Measurements from ENCODE around the gene EMSY.
"Not testable (repeated sequence)": the region's sequence is repeated elsewhere in the genome, so short reads cannot be mapped to it uniquely, and the experiment has no call there.

Gene EMSY, protein sequence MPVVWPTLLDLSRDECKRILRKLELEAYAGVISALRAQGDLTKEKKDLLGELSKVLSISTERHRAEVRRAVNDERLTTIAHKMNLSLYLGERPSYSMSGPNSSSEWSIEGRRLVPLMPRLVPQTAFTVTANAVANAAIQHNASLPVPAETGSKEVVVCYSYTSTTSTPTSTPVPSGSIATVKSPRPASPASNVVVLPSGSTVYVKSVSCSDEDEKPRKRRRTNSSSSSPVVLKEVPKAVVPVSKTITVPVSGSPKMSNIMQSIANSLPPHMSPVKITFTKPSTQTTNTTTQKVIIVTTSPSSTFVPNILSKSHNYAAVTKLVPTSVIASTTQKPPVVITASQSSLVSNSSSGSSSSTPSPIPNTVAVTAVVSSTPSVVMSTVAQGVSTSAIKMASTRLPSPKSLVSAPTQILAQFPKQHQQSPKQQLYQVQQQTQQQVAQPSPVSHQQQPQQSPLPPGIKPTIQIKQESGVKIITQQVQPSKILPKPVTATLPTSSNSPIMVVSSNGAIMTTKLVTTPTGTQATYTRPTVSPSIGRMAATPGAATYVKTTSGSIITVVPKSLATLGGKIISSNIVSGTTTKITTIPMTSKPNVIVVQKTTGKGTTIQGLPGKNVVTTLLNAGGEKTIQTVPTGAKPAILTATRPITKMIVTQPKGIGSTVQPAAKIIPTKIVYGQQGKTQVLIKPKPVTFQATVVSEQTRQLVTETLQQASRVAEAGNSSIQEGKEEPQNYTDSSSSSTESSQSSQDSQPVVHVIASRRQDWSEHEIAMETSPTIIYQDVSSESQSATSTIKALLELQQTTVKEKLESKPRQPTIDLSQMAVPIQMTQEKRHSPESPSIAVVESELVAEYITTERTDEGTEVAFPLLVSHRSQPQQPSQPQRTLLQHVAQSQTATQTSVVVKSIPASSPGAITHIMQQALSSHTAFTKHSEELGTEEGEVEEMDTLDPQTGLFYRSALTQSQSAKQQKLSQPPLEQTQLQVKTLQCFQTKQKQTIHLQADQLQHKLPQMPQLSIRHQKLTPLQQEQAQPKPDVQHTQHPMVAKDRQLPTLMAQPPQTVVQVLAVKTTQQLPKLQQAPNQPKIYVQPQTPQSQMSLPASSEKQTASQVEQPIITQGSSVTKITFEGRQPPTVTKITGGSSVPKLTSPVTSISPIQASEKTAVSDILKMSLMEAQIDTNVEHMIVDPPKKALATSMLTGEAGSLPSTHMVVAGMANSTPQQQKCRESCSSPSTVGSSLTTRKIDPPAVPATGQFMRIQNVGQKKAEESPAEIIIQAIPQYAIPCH (N-terminal part only)

DNA sequence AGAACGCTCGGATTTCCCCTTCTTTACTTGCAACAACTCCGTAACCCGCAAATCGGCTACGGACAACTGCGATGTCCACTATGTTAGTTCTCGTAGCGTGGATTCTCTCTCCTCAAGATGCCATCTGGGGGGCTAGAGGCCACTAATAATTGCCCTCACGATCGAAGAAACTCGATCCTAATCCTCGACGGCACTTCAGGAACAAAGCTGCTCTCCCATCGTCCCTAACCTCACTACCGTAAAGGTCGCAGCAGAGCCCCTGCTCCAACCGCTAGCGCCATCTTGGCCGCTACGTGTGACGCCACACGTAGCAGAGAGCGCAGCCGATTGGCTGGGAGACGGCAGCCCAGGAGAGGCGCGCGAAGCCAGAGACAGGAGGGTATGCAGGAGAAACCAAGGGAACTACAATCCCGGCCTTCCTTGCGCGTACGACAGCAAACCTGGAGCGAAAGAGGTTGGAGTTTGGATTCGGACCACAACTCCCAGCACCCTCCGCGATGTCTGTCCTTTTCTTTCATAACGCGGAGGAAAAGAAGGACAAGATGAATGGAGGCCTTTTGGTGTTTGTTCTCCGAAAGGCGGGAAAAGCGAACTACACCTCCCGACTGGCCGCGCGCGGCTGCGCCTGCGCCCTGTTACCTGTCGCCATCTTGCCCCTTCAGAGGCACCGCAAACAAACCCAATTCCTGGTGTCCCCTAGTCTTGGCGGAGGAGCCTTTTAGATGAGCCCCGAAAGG is at the start of gene EMSY:
TSS of gene EMSY (plus strand) at position 635 of the 737 bp plus-strand sequence. CDS start 1,921 bp downstream, outside the sequence.
- Mint-ChIP-seq H3K27ac (ENCODE audit: low read depth) (peak within 1 kb of the TSS; percentile 95), H3K36me3 (ENCODE audit: insufficient read depth) (peaks cover 23% of the 10 kb centered on the region), H3K4me3 (peak within 1 kb of the TSS; percentile 93), H3K9me3 (no peaks in the 10 kb centered on the region), H3K27me3 (no peaks in the 10 kb centered on the region), H3K4me1 (peaks cover 38% of the 10 kb centered on the region)
- ATAC-seq (replicated peaks; ENCODE audit: extremely low read depth, poor library complexity, severe bottlenecking) = peak; percentile 94
- peak; percentile 77 to 84 for DNase-seq (ENCODE audit: low spot score in 2 of 2)

DNA sequence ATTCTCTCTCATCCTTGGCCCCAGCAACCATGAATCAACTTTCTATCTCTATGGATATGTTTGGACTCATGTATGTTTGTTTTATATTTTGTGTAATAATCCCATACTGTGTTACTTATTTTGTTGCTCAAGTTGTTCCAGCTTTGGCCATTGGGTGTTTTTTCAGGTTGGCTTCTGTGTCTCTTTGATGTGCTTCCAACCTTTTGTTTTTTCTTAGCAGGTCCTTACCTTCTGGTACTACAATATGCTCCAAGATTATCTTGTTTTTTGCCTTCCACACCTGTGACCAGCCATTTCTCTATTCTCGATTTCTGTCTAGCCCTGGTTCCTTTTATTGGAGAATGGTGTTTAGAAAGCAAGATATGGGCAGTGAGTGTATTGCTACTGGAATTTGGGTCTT is 49.5 kb upstream of the EMSY start:
- H3K36me3 Mint-ChIP-seq (ENCODE audit: insufficient read depth) = no peaks in the 10 kb centered on the region
- no peaks in the 10 kb centered on the region for H3K9me3 Mint-ChIP-seq
- ATAC-seq (replicated peaks; ENCODE audit: extremely low read depth, poor library complexity, severe bottlenecking) = no peak
- H3K4me1 Mint-ChIP-seq = no peaks in the 10 kb centered on the region
- no peaks in the 10 kb centered on the region for H3K27me3 Mint-ChIP-seq
- H3K4me3 Mint-ChIP-seq = no peak overlapping the region
- H3K27ac Mint-ChIP-seq (ENCODE audit: low read depth) = no peak overlapping the region
- no peak for DNase-seq (ENCODE audit: low spot score in 2 of 2)

DNA sequence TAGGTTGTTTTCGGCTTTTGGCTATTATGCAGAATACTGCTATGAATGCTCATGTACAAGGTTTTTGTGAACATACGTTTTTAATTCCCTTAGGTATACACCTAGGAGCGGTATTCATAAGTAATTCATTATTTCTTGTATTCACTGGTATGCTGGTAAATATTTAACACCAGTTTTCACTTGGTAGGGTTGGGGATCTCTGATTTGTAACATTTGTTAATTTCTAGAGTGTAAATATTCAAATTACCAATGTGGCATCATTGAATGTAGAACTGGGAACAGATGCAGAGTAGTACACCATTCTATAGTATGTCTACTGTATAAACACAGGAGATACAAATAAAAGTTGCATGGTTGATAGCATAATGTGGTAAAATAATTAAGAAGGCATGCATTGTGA is 47.4 kb upstream of the EMSY start:
- H3K27me3 Mint-ChIP-seq = no peaks in the 10 kb centered on the region
- H3K4me3 Mint-ChIP-seq = no peak overlapping the region
- DNase-seq (ENCODE audit: low spot score in 2 of 2) (no peak), ATAC-seq (replicated peaks; ENCODE audit: extremely low read depth, poor library complexity, severe bottlenecking) (no peak)
- no peaks in the 10 kb centered on the region for H3K9me3 Mint-ChIP-seq
- H3K27ac Mint-ChIP-seq (ENCODE audit: low read depth) = no peak overlapping the region
- no peaks in the 10 kb centered on the region for H3K36me3 Mint-ChIP-seq (ENCODE audit: insufficient read depth)
- H3K4me1 Mint-ChIP-seq = no peaks in the 10 kb centered on the region

DNA sequence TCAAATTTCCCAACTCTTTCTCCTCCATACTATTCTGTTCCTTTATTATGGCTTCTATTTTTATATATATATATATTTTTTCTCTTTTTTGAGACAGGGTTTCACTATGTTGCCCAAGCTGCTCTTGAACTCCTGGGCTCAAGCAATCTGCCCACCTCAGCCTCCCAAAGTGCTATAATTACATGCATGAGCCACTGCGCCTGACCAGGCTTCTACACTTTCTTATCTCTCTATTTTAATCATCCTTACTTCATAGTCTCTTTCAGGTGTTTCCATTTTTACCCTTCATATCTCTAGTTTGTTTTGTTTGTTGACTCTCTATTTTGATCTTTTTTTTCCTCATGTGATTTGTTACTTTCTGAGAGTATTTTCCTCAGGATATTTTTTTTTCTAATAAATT is 43.9 kb upstream of the EMSY start:
- Mint-ChIP-seq H3K9me3 (no peaks in the 10 kb centered on the region), H3K4me1 (no peaks in the 10 kb centered on the region), H3K27me3 (no peaks in the 10 kb centered on the region), H3K4me3 (no peak overlapping the region), H3K36me3 (ENCODE audit: insufficient read depth) (no peaks in the 10 kb centered on the region), H3K27ac (ENCODE audit: low read depth) (peak overlapping the region; percentile 83)
- no peak for DNase-seq (ENCODE audit: low spot score in 2 of 2)
- no peak for ATAC-seq (replicated peaks; ENCODE audit: extremely low read depth, poor library complexity, severe bottlenecking)

DNA sequence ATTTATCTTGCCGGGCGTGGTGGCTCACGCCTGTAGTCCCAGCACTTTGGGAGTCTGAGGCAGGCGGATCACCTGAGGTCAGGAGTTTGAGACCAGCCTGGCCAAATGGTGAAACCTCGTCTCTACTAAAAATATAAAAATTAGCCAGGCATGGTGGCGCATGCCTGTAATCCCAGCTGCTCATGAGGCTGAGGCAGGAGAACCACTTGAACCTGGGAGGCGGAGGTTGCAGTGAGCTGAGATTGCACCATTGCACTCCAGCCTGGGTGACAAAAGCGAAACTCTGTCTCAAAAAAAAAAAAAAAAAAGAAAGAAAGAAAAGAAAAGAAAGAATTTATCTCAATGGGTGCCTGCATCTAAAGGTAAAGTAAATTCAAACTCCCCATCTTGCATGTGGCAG is 43.3 kb upstream of the EMSY start:
- ATAC-seq (replicated peaks; ENCODE audit: extremely low read depth, poor library complexity, severe bottlenecking); H3K27me3 Mint-ChIP-seq; H3K4me3 Mint-ChIP-seq; H3K36me3 Mint-ChIP-seq (ENCODE audit: insufficient read depth); H3K27ac Mint-ChIP-seq (ENCODE audit: low read depth); H3K9me3 Mint-ChIP-seq; H3K4me1 Mint-ChIP-seq; DNase-seq (ENCODE audit: low spot score in 2 of 2): not testable (repeated sequence)

DNA sequence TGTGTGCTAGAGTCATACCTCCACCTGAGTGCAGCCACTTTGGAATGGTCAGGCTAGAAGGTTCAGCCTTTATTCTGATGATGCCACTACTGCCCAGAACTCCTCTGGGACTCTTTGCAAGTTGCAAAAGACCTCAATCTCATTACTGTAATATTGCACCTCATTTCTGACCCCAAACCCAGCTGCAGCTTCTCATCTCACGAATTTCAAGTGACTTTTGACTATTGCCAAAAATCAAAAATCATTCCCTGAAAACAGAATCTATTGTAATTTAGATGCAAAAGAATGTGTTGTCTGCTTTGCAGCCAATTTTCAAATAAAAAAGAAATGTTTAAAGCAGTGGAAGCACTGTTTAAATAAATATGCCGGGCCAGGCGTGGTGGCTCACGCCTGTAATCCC is 38.5 kb upstream of the EMSY start:
- Mint-ChIP-seq H3K27ac (ENCODE audit: low read depth) (no peak overlapping the region), H3K36me3 (ENCODE audit: insufficient read depth) (no peaks in the 10 kb centered on the region), H3K27me3 (no peaks in the 10 kb centered on the region), H3K4me3 (no peak overlapping the region), H3K9me3 (no peaks in the 10 kb centered on the region), H3K4me1 (no peaks in the 10 kb centered on the region)
- DNase-seq (ENCODE audit: low spot score in 2 of 2) = no peak
- ATAC-seq (replicated peaks; ENCODE audit: extremely low read depth, poor library complexity, severe bottlenecking) = no peak

DNA sequence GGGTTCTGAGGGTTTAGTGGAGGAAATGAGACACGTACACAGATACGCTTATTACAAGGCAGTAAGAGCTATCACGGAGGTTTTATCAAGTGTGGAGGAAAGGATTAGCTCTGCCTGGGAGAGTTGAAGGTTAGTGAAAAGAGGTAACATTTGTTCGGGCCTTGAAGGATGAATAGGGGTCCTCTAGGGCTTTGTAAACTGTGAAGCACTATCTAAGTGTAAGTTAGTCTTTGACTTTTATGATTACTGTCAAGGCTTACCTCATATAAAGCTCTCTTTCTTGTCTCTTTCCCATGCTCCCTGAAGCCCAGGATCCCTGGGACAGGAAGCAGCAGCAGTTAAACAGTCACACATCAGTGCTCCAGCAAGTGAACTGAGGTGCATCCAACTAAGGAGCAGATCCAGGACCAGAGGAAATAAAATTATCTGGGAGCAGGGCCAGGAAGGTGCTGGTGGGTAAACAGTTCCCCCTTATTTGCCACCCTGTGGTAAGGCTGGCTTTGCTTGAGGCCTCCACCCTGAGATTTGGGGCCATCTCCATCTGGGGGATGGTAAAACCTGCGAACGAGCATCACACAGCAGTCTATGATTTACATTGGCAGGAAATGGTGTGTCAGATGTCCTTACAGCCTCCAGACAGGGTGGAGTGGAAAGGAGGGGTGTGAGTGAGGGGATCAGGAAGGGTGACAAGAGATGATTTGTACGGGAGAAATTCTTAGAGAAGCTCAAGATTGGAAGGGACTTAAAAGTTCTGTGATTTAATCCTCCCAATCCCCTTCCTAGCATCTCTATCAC is 36.5 kb upstream of the EMSY start:
- ATAC-seq (replicated peaks; ENCODE audit: extremely low read depth, poor library complexity, severe bottlenecking) (no peak), DNase-seq (ENCODE audit: low spot score in 2 of 2) (no peak)
- no peak overlapping the region for H3K4me3 Mint-ChIP-seq
- no peaks in the 10 kb centered on the region for H3K9me3 Mint-ChIP-seq
- no peaks in the 10 kb centered on the region for H3K27me3 Mint-ChIP-seq
- H3K36me3 Mint-ChIP-seq (ENCODE audit: insufficient read depth) = no peaks in the 10 kb centered on the region
- H3K27ac Mint-ChIP-seq (ENCODE audit: low read depth) = no peak overlapping the region
- no peaks in the 10 kb centered on the region for H3K4me1 Mint-ChIP-seq

DNA sequence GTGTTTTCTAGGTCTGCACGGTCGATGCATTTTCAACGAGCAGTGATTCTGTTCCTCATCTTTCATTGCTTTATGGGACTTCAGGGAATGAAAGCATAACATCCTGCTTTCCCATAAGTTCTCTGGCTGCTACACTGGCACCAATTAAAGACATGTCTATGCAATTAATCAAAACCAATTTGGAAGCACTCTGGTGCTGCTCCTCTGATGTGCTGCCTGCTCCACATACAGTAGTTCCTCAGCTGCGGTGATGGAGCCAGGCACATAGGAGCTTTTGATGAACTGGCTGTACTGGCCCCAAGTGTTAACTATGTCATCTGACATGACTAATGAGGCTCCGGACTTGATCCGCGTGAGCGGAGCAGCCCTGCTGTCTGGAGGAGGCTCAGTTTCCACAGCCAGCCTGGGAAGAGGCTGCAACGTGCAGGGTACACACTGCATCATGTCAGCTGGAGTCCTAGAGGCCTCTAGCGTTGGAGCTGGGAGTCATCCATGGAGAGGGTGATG is 33.9 kb upstream of the EMSY start:
- Mint-ChIP-seq H3K9me3 (no peaks in the 10 kb centered on the region), H3K27ac (ENCODE audit: low read depth) (no peak overlapping the region), H3K27me3 (no peaks in the 10 kb centered on the region), H3K4me3 (no peak overlapping the region), H3K4me1 (no peaks in the 10 kb centered on the region), H3K36me3 (ENCODE audit: insufficient read depth) (no peaks in the 10 kb centered on the region)
- ATAC-seq (replicated peaks; ENCODE audit: extremely low read depth, poor library complexity, severe bottlenecking) (no peak), DNase-seq (ENCODE audit: low spot score in 2 of 2) (no peak)

DNA sequence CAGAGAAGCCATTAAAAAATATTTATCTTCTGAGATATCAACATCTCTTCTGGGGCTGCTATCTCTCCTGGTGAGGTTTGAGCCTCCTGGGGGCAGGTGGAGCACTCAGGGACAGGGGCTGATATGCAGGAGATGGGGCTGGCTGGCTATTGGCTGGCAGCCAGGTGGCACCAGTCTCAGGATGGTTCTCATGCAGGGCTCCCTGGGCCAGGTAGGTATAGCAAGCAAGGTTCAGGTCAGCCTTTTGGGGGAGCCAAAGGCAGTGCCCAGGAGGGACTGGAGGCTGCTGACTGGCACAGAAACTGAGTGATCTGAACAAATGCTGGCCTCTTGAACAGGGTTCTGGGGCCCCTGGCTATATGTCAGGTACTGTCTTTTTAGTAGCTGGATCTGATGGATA is 29.7 kb upstream of the EMSY start:
- Mint-ChIP-seq H3K27me3 (peaks cover 7% of the 10 kb centered on the region), H3K4me1 (no peaks in the 10 kb centered on the region), H3K4me3 (no peak overlapping the region), H3K27ac (ENCODE audit: low read depth) (no peak overlapping the region), H3K9me3 (no peaks in the 10 kb centered on the region), H3K36me3 (ENCODE audit: insufficient read depth) (no peaks in the 10 kb centered on the region)
- ATAC-seq (replicated peaks; ENCODE audit: extremely low read depth, poor library complexity, severe bottlenecking) (no peak), DNase-seq (ENCODE audit: low spot score in 2 of 2) (no peak)

DNA sequence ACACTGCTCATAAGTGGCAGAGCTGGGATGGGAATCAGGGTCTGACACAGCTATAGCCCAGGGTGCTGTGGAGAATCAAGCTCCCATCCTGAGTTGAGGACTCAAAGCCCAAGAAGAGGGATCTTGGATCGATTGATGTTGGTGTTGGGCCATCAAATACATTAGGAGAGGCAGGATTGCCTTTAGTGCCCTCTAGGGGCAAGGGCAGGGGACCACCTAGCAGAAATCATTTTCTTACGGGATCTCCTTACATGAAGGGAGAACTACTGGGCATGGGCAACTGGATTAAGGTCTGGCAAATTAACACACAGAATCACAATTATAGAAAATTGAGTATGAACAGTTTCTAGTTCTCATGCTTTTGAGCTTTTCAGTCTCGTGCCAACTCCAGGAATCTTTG is 24.9 kb upstream of the EMSY start:
- H3K4me3 Mint-ChIP-seq = no peak overlapping the region
- H3K27me3 Mint-ChIP-seq = peaks cover 7% of the 10 kb centered on the region
- H3K36me3 Mint-ChIP-seq (ENCODE audit: insufficient read depth) = no peaks in the 10 kb centered on the region
- no peak overlapping the region for H3K27ac Mint-ChIP-seq (ENCODE audit: low read depth)
- H3K4me1 Mint-ChIP-seq = peaks cover 8% of the 10 kb centered on the region
- DNase-seq (ENCODE audit: low spot score in 2 of 2) = no peak
- H3K9me3 Mint-ChIP-seq = no peaks in the 10 kb centered on the region
- ATAC-seq (replicated peaks; ENCODE audit: extremely low read depth, poor library complexity, severe bottlenecking) = no peak

DNA sequence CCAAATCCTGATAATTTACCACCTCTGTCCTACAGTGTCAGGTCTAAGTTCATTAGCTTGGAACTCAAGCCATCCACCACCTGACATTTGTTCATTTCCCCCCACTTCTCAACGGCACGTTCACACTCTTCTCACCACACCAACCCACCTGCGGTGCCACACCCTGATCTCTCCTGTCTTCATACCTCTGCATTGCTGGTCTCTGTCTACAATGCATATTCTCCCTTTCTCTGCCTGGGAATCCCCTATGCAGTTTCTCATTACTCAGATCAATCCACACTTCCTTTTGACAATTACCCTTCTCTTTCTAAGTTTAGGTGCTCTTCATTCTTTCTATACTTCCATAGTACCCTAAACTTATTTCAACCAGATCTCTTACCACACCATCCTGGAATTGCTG is 20.4 kb upstream of the EMSY start:
- peaks cover 10% of the 10 kb centered on the region for H3K4me1 Mint-ChIP-seq
- no peak for DNase-seq (ENCODE audit: low spot score in 2 of 2)
- no peaks in the 10 kb centered on the region for H3K9me3 Mint-ChIP-seq
- no peaks in the 10 kb centered on the region for H3K27me3 Mint-ChIP-seq
- no peak overlapping the region for H3K27ac Mint-ChIP-seq (ENCODE audit: low read depth)
- H3K36me3 Mint-ChIP-seq (ENCODE audit: insufficient read depth) = no peaks in the 10 kb centered on the region
- no peak for ATAC-seq (replicated peaks; ENCODE audit: extremely low read depth, poor library complexity, severe bottlenecking)
- no peak overlapping the region for H3K4me3 Mint-ChIP-seq
